Fibroblast of lung (primary cell): ENCODE results near the gene CWC27. TPM values are rescaled to one million over a fixed set of nuclear protein-coding genes. Genes with fewer than 3 reads are reported as not detected.

Experiments
- DNase-seq, 2 donors: peaks; one replicate each; pipeline versions ENCODE4 v3.0.0 to v3.0.0-alpha.2; 2010; ENCODE audit warnings: low read depth in 2 of 2
- H2AFZ ChIP-seq: 2 replicates; pipeline ENCODE4 v1.5.1; 2012; ENCODE audit warnings: low read length, control low read depth, inconsistent platforms
- H3K27ac ChIP-seq: 2 replicates; pipeline ENCODE4 v1.5.1; 2011; ENCODE audit warnings: low read length, control low read depth; ENCODE audit not compliant: insufficient read depth
- H3K27me3 ChIP-seq: 2 replicates; pipeline ENCODE4 v1.5.1; 2011; ENCODE audit warnings: mild to moderate bottlenecking, low read length; ENCODE audit not compliant: control insufficient read depth, insufficient read depth
- H3K36me3 ChIP-seq: 2 replicates; pipeline ENCODE4 v1.5.1; 2011; ENCODE audit warnings: low read length; ENCODE audit not compliant: control insufficient read depth, insufficient read depth
- H3K4me1 ChIP-seq: 2 replicates; pipeline ENCODE4 v1.5.1; 2011; ENCODE audit warnings: low read length; ENCODE audit not compliant: control insufficient read depth, insufficient read depth; ENCODE audit errors: extremely low read depth
- H3K4me2 ChIP-seq: 2 replicates; pipeline ENCODE4 v1.5.1; 2011; ENCODE audit warnings: low read length, control low read depth; ENCODE audit not compliant: insufficient read depth; ENCODE audit errors: extremely low read depth
- H3K4me3 ChIP-seq, 4 experiments: fragments of 200-600 bp in 1 of 4; sonication (generic) in 1 of 4; replicated peaks in 1 of 4; 2 replicates each; pipeline ENCODE4 v1.5.1; 2011 to 2016; ENCODE audit warnings: low read length in 4 of 4, low read depth in 3 of 4, mild to moderate bottlenecking in 3 of 4, control low read depth in 2 of 4, inconsistent platforms in 1 of 4, mixed read lengths in 1 of 4; ENCODE audit not compliant: insufficient read depth in 1 of 4; ENCODE audit errors: control extremely low read depth in 1 of 4
- H3K79me2 ChIP-seq: 2 replicates; pipeline ENCODE4 v1.5.1; 2012; ENCODE audit warnings: mild to moderate bottlenecking, low read length, inconsistent platforms; ENCODE audit not compliant: control insufficient read depth, insufficient read depth
- H3K9ac ChIP-seq: 2 replicates; pipeline ENCODE4 v1.5.1; 2011; ENCODE audit warnings: mild to moderate bottlenecking, low read length, control low read depth; ENCODE audit not compliant: insufficient read depth
- H3K9me3 ChIP-seq: 2 replicates; pipeline ENCODE4 v1.5.1; 2012; ENCODE audit warnings: low read depth, low read length; ENCODE audit not compliant: control insufficient read depth, insufficient read depth
- H4K20me1 ChIP-seq: 2 replicates; pipeline ENCODE4 v1.5.1; 2011; ENCODE audit warnings: low read length; ENCODE audit not compliant: control insufficient read depth, insufficient read depth; ENCODE audit errors: extremely low read depth
- EZH2 ChIP-seq: IDR thresholded peaks from 2 replicates; pipeline ENCODE4 v1.5.1; 2012; ENCODE audit warnings: low read length, control low read depth, mild to moderate bottlenecking; ENCODE audit errors: missing control alignments
- polyA plus RNA-seq, 2 donors: library from polyadenylated mRNA; depleted of rRNA in 1 of 2; stranded (reverse) in 1 of 2; unstranded in 1 of 2; fragments of >200 nt; gene quantifications; 2 replicates each; pipeline ENCODE4 v1.2.1, GENCODE V29; 2011 to 2012; ENCODE audit warnings: missing spikeins in 1 of 2
- total RNA-seq: library from RNA; depleted of rRNA; stranded (reverse); fragments of >200 nt; gene quantifications from 2 replicates; pipeline ENCODE4 v1.2.1, GENCODE V29; 2014
- TF ChIP-seq, protein P1 (sequence below), 2 donors: IDR thresholded peaks in 1 of 2; conservative IDR thresholded peaks in 1 of 2; 1 replicate in 1 of 2; 2 replicates in 1 of 2; pipeline ENCODE4 v1.5.1; 2011 to 2012; ENCODE audit warnings: low read length in 2 of 2, control low read depth in 1 of 2, inconsistent platforms in 1 of 2, low read depth in 1 of 2, mild to moderate bottlenecking in 1 of 2

Gene CWC27
- total and polyA plus RNA-seq, 2 donors (not counting 1 experiment from before 2014, with no cell fraction given): 17.3 to 37.5 TPM

DNA sequence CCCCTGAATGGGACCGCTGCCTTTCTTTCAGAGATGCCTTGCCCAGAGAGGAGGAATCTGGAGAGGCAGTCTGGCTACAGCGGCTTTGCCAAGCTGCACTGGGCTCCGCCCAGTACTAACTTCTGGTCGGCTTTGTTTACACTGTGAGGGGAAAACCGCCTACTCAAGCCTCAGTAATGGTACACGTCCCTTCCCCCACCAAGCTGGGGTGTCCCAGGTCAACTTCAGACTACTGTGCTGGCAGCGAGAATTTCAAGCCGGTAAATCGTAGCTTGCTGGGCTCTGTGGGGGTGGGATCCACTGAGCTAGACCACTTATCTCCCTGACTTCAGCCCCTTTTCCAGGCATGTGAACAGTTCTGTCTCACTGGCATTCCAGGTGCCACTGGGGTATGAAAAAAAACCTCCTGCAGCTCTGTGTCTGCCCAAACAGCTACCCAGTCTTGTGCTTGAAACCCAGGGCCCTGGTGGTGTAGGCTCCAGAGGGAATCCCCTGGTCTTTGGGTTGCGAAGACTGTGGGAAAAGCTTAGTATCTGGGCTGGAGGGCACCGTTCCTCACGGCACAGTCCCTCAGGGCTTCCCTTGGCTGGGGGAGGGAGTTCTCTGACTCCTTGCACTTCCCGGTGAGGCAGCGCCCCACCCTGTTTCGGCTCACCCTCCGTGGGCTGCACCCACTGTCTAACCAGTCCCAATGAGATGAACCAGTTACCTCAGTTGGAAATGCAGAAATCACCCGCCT lies 171.2 kb downstream of the CWC27 start:
- Histone ChIP-seq H2AFZ (peak overlapping the region; percentile 45), H3K9ac (no peak overlapping the region), H4K20me1 (no peaks in the 10 kb centered on the region), H3K9me3 (no peaks in the 10 kb centered on the region), H3K36me3 (no peaks in the 10 kb centered on the region), H3K79me2 (no peaks in the 10 kb centered on the region), H3K27ac (peak overlapping the region; percentile 44), H3K4me3 (peak overlapping the region in 1 of 4 experiments; percentile 30), H3K4me2 (peak overlapping the region; percentile 79), H3K27me3 (no peaks in the 10 kb centered on the region), H3K4me1 (no peaks in the 10 kb centered on the region)
- TF ChIP-seq, protein P1, sequence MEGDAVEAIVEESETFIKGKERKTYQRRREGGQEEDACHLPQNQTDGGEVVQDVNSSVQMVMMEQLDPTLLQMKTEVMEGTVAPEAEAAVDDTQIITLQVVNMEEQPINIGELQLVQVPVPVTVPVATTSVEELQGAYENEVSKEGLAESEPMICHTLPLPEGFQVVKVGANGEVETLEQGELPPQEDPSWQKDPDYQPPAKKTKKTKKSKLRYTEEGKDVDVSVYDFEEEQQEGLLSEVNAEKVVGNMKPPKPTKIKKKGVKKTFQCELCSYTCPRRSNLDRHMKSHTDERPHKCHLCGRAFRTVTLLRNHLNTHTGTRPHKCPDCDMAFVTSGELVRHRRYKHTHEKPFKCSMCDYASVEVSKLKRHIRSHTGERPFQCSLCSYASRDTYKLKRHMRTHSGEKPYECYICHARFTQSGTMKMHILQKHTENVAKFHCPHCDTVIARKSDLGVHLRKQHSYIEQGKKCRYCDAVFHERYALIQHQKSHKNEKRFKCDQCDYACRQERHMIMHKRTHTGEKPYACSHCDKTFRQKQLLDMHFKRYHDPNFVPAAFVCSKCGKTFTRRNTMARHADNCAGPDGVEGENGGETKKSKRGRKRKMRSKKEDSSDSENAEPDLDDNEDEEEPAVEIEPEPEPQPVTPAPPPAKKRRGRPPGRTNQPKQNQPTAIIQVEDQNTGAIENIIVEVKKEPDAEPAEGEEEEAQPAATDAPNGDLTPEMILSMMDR (conservative IDR thresholded peaks at IDR 0.05 in 1 of 2, IDR thresholded peaks at IDR 0.05 in 1 of 2; ENCODE audit: low read depth in 1 of 2, low read length in 2 of 2): no peak
- no peak for TF ChIP-seq EZH2
- peak; percentile 34 to 79 for DNase-seq

DNA sequence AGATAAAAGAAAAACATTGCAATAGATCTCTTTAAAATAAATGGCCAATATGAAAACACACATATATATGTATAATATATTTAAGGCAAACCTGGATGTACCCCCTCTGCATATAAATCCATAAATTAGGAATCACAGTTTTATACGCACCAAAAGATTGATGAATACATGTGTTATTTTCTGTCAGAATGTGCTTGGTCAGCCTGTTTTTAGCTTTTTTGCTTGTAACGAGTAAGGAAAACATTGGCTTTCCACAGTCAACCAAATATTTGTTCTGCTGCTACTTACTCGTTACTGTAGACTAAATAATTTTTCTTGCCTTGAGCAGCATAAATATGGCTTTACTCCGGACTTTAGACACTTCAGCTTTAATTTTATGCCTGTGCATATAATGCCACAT lies 173.7 kb downstream of the CWC27 start:
- Histone ChIP-seq H2AFZ (no peak overlapping the region), H3K9me3 (no peaks in the 10 kb centered on the region), H3K79me2 (no peaks in the 10 kb centered on the region), H3K4me3 (no peak overlapping the region), H3K4me2 (no peak overlapping the region), H3K36me3 (no peaks in the 10 kb centered on the region), H3K4me1 (no peaks in the 10 kb centered on the region), H3K9ac (no peak overlapping the region), H4K20me1 (no peaks in the 10 kb centered on the region), H3K27ac (no peak overlapping the region), H3K27me3 (no peaks in the 10 kb centered on the region)
- no peak for DNase-seq
- TF ChIP-seq, protein P1 (conservative IDR thresholded peaks at IDR 0.05 in 1 of 2, IDR thresholded peaks at IDR 0.05 in 1 of 2; ENCODE audit: low read depth in 1 of 2, low read length in 2 of 2): no peak
- no peak for TF ChIP-seq EZH2

DNA sequence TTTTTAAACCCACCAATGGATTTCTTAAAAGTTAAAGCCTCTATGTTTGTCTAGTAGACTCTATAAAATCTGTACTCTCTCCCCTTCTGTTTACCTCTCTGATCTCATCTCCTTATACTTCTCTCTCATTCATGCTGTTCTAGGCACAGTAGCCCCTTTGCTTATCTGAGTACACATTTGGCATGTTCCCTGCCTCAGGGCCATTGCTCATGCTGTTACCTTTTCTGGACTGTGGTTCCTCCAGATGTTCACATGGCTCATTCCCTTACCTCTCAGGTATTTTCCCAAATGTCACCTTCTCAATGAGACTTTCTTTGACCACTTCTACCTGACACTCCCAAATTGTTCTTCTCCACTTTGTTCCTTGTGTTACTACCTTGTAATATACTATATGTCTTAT lies 176.1 kb downstream of the CWC27 start:
- Histone ChIP-seq H3K36me3 (no peaks in the 10 kb centered on the region), H2AFZ (no peak overlapping the region), H3K9me3 (no peaks in the 10 kb centered on the region), H3K4me2 (no peak overlapping the region), H4K20me1 (no peaks in the 10 kb centered on the region), H3K4me3 (no peak overlapping the region), H3K79me2 (no peaks in the 10 kb centered on the region), H3K9ac (no peak overlapping the region), H3K27ac (no peak overlapping the region), H3K27me3 (no peaks in the 10 kb centered on the region), H3K4me1 (no peaks in the 10 kb centered on the region)
- TF ChIP-seq EZH2: no peak
- TF ChIP-seq, protein P1 (conservative IDR thresholded peaks at IDR 0.05 in 1 of 2, IDR thresholded peaks at IDR 0.05 in 1 of 2; ENCODE audit: low read depth in 1 of 2, low read length in 2 of 2): no peak
- no peak for DNase-seq
